ENCODE measurements around the gene MBLAC1.

MBLAC1 gene

GRCh38 chr7:100163871-100164270 is 37.1 kb downstream of the MBLAC1 start:
- H3K4me3 ChIP-seq = no peak overlapping the region
- no peak for DNase-seq
- peaks cover 0 to 23% (median 12%) of the 10 kb centered on the region in 4 donors for H3K4me1 ChIP-seq
- H3K9me3 ChIP-seq = no peaks in the 10 kb centered on the region
- intact Hi-C loops (cut with DNase I; ENCODE audit: low total_unique reads) = no loop called here
- H3K27ac ChIP-seq = no peak overlapping the region
- no peaks in the 10 kb centered on the region for H3K36me3 ChIP-seq
- no peak for TF ChIP-seq CTCF (IDR thresholded peaks at IDR 0.05)
- peaks cover 0 to 4% of the 10 kb centered on the region in 2 donors for H3K27me3 ChIP-seq

GRCh38 chr7:100166317-100166940 is 39.7 kb downstream of the MBLAC1 start:
- no peaks in the 10 kb centered on the region for H3K9me3 ChIP-seq
- H3K36me3 ChIP-seq = no peaks in the 10 kb centered on the region
- no peak overlapping the region for H3K27ac ChIP-seq
- no peak for TF ChIP-seq CTCF (IDR thresholded peaks at IDR 0.05)
- H3K4me3 ChIP-seq = no peak overlapping the region
- H3K27me3 ChIP-seq = peaks cover 0 to 9% of the 10 kb centered on the region in 2 donors
- no peak for DNase-seq
- peaks cover 0 to 29% (median 16%) of the 10 kb centered on the region in 4 donors for H3K4me1 ChIP-seq
- intact Hi-C loops (cut with DNase I; ENCODE audit: low total_unique reads) = no loop called here

- Histone ChIP-seq H3K27me3 (peaks cover 0 to 15% of the 10 kb centered on the region in 2 donors), H3K4me3 (peak overlapping the region; percentile 51 to 56), H3K4me1 (peaks cover 0 to 33% (median 20%) of the 10 kb centered on the region in 4 donors), H3K27ac (peak overlapping the region in 1 of 2 donors; percentile 71), H3K36me3 (no peaks in the 10 kb centered on the region), H3K9me3 (no peaks in the 10 kb centered on the region)
- no peak for DNase-seq
- intact Hi-C loops (cut with DNase I; ENCODE audit: low total_unique reads) = no loop called here
- no peak for TF ChIP-seq CTCF (IDR thresholded peaks at IDR 0.05)
These were observed 40.5 kb downstream of the MBLAC1 start for GRCh38 chr7:100166970-100167911.

GRCh38 chr7:100167912-100168323 is 41.2 kb downstream of the MBLAC1 start:
- intact Hi-C loops (cut with DNase I; ENCODE audit: low total_unique reads) = no loop called here
- H3K9me3 ChIP-seq = no peaks in the 10 kb centered on the region
- peaks cover 0 to 33% (median 20%) of the 10 kb centered on the region in 4 donors for H3K4me1 ChIP-seq
- peak overlapping the region; percentile 51 to 56 for H3K4me3 ChIP-seq
- H3K27me3 ChIP-seq = peaks cover 0 to 17% of the 10 kb centered on the region in 2 donors
- no peak for DNase-seq
- no peaks in the 10 kb centered on the region for H3K36me3 ChIP-seq
- peak overlapping the region; percentile 64 to 71 for H3K27ac ChIP-seq
- no peak for TF ChIP-seq CTCF (IDR thresholded peaks at IDR 0.05)

GRCh38 chr7:100169147-100169850 is 42.5 kb downstream of the MBLAC1 start:
- H3K4me1 ChIP-seq = peaks cover 0 to 33% (median 20%) of the 10 kb centered on the region in 4 donors
- peak overlapping the region in 1 of 2 donors; percentile 64 for H3K27ac ChIP-seq
- intact Hi-C loops (cut with DNase I; ENCODE audit: low total_unique reads) = no loop called here

More at GRCh38 chr7:100169147-100169850, 42.5 kb downstream of the MBLAC1 start:
- DNase-seq = no peak
- TF ChIP-seq CTCF (IDR thresholded peaks at IDR 0.05) = no peak
- H3K9me3 ChIP-seq = no peaks in the 10 kb centered on the region
- no peaks in the 10 kb centered on the region for H3K36me3 ChIP-seq
- peaks cover 0 to 27% of the 10 kb centered on the region in 2 donors for H3K27me3 ChIP-seq
- H3K4me3 ChIP-seq = no peak overlapping the region
